ENCODE measurements around the gene GOPC.

GOPC gene

GRCh38 chr6:117561128-117561527 is 41.2 kb downstream of the GOPC start:
- Histone ChIP-seq H3F3A (ENCODE audit: insufficient read depth, low read length) (no peaks in the 10 kb centered on the region), H3K4me3 (ENCODE audit: low read length) (no peak overlapping the region), H3K9ac (ENCODE audit: low read length) (no peak overlapping the region), H3K4me2 (ENCODE audit: low read depth, low read length) (no peak overlapping the region), H3K9me2 (replicated peaks; ENCODE audit: insufficient read depth, low read length) (no peaks in the 10 kb centered on the region), H2AFZ (ENCODE audit: low read length) (no peak overlapping the region), H3K79me2 (ENCODE audit: low read length) (no peaks in the 10 kb centered on the region), H4K20me1 (ENCODE audit: insufficient read depth, low read length) (no peaks in the 10 kb centered on the region), H3K4me1 (ENCODE audit: low read length) (no peaks in the 10 kb centered on the region), H3K27me3 (replicated peaks; ENCODE audit: insufficient read depth, low read length) (no peaks in the 10 kb centered on the region), H3K9me3 (replicated peaks; ENCODE audit: insufficient read depth, low read length) (no peaks in the 10 kb centered on the region), H3K27ac (ENCODE audit: low read length) (no peak overlapping the region), H3K36me3 (replicated peaks; ENCODE audit: insufficient read depth, low read length) (no peaks in the 10 kb centered on the region; the same call in 1 of the 2 replicates)
- TF ChIP-seq CTCF (IDR thresholded peaks at IDR 0.05; ENCODE audit: low read length) (no peak), EZH2phosphoT487 (IDR thresholded peaks at IDR 0.05; ENCODE audit: low read length) (no peak), EZH2 (optimal IDR thresholded peaks at IDR 0.05; ENCODE audit: low read depth, low read length) (no peak)
- DNase-seq = no peak

- no peaks in the 10 kb centered on the region; the same call in 1 of the 2 replicates for H3K36me3 ChIP-seq (replicated peaks; ENCODE audit: insufficient read depth, low read length)
These were observed 43.0 kb downstream of the GOPC start for GRCh38 chr6:117559299-117559698.

GRCh38 chr6:117558818-117559217 is 43.5 kb downstream of the GOPC start:
- no peaks in the 10 kb centered on the region for H3K27me3 ChIP-seq (replicated peaks; ENCODE audit: insufficient read depth, low read length)
- no peak overlapping the region for H3K4me2 ChIP-seq (ENCODE audit: low read depth, low read length)
- no peak overlapping the region for H3K27ac ChIP-seq (ENCODE audit: low read length)
- H3K9ac ChIP-seq (ENCODE audit: low read length) = no peak overlapping the region
- H3F3A ChIP-seq (ENCODE audit: insufficient read depth, low read length) = peaks cover 5% of the 10 kb centered on the region; the same call in 1 of the 2 replicates
- H3K4me3 ChIP-seq (ENCODE audit: low read length) = no peak overlapping the region
- peaks cover 11% of the 10 kb centered on the region for H3K4me1 ChIP-seq (ENCODE audit: low read length)
- H3K36me3 ChIP-seq (replicated peaks; ENCODE audit: insufficient read depth, low read length) = no peaks in the 10 kb centered on the region
- H3K79me2 ChIP-seq (ENCODE audit: low read length) = no peaks in the 10 kb centered on the region
- no peaks in the 10 kb centered on the region for H3K9me3 ChIP-seq (replicated peaks; ENCODE audit: insufficient read depth, low read length)
- TF ChIP-seq EZH2 (optimal IDR thresholded peaks at IDR 0.05; ENCODE audit: low read depth, low read length) = no peak
- TF ChIP-seq EZH2phosphoT487 (IDR thresholded peaks at IDR 0.05; ENCODE audit: low read length) = no peak
- no peak for TF ChIP-seq CTCF (IDR thresholded peaks at IDR 0.05; ENCODE audit: low read length)
- no peaks in the 10 kb centered on the region for H3K9me2 ChIP-seq (replicated peaks; ENCODE audit: insufficient read depth, low read length)
- H4K20me1 ChIP-seq (ENCODE audit: insufficient read depth, low read length) = no peaks in the 10 kb centered on the region
- no peak overlapping the region for H2AFZ ChIP-seq (ENCODE audit: low read length)
- no peak for DNase-seq

More at GRCh38 chr6:117559299-117559698, 43.0 kb downstream of the GOPC start:
- Histone ChIP-seq H4K20me1 (ENCODE audit: insufficient read depth, low read length) (no peaks in the 10 kb centered on the region), H3K27ac (ENCODE audit: low read length) (no peak overlapping the region), H2AFZ (ENCODE audit: low read length) (no peak overlapping the region), H3K9me3 (replicated peaks; ENCODE audit: insufficient read depth, low read length) (no peaks in the 10 kb centered on the region), H3K9ac (ENCODE audit: low read length) (no peak overlapping the region), H3K9me2 (replicated peaks; ENCODE audit: insufficient read depth, low read length) (no peaks in the 10 kb centered on the region), H3F3A (ENCODE audit: insufficient read depth, low read length) (peaks cover 5% of the 10 kb centered on the region; the same call in 1 of the 2 replicates), H3K4me2 (ENCODE audit: low read depth, low read length) (no peak overlapping the region), H3K27me3 (replicated peaks; ENCODE audit: insufficient read depth, low read length) (no peaks in the 10 kb centered on the region), H3K79me2 (ENCODE audit: low read length) (no peaks in the 10 kb centered on the region), H3K4me3 (ENCODE audit: low read length) (no peak overlapping the region), H3K4me1 (ENCODE audit: low read length) (peaks cover 11% of the 10 kb centered on the region)
- TF ChIP-seq CTCF (IDR thresholded peaks at IDR 0.05; ENCODE audit: low read length) (no peak), EZH2phosphoT487 (IDR thresholded peaks at IDR 0.05; ENCODE audit: low read length) (no peak), EZH2 (optimal IDR thresholded peaks at IDR 0.05; ENCODE audit: low read depth, low read length) (no peak)
- DNase-seq = no peak

Measured in MM.1S (cell line).